Activated CD4-positive, alpha-beta T cell treated with anti-CD3 and anti-CD28 coated beads, Interleukin-2, amount 50 U/mL, for 24 hours (primary cell): ENCODE data around the gene WDR86.
A peak's percentile ranks its signal among the peaks of the same experiment; 100 is the strongest.

Experiments used
- DNase-seq, 2 donors: peaks; one replicate each; pipeline ENCODE4 v3.0.0-alpha.2; 2020; ENCODE audit warnings: low read depth in 1 of 2, low spot score in 1 of 2

The WDR86 gene

GRCh38 chr7:151439855-151440798 is 30.3 kb upstream of the WDR86 start, which contains the start of gene CRYGN:
Gene CRYGN (minus strand): TSS chr7:151440141. CDS start chr7:151439917, 224 bp downstream.
- DNase-seq, result no peak

- no peak for DNase-seq
Measured at GRCh38 chr7:151438864-151439601, 29.2 kb upstream of the WDR86 start.

GRCh38 chr7:151437866-151438516 is 28.2 kb upstream of the WDR86 start:
- DNase-seq, result no peak

- DNase-seq, result no peak
Measured at GRCh38 chr7:151437159-151437553, 27.3 kb upstream of the WDR86 start.

GRCh38 chr7:151436446-151437158 is 26.8 kb upstream of the WDR86 start:
- DNase-seq, result no peak

- DNase-seq, result no peak
Measured at GRCh38 chr7:151435971-151436370, 26.1 kb upstream of the WDR86 start.

- no peak for DNase-seq
Measured at GRCh38 chr7:151435103-151435916, 25.5 kb upstream of the WDR86 start.

GRCh38 chr7:151434549-151434948 is 24.7 kb upstream of the WDR86 start:
- no peak for DNase-seq

- DNase-seq, result no peak
Measured at GRCh38 chr7:151433721-151434400, 24.0 kb upstream of the WDR86 start.

- peak in 1 of 2 donors; percentile 33 for DNase-seq
Measured at GRCh38 chr7:151432658-151433521, 23.1 kb upstream of the WDR86 start.

GRCh38 chr7:151431768-151432311 is 22.0 kb upstream of the WDR86 start:
- DNase-seq, result no peak

- no peak for DNase-seq
Measured at GRCh38 chr7:151431281-151431767, 21.5 kb upstream of the WDR86 start.

- DNase-seq, result no peak
Measured at GRCh38 chr7:151430391-151431205, 20.8 kb upstream of the WDR86 start.

GRCh38 chr7:151429560-151430331 is 19.9 kb upstream of the WDR86 start:
- peak in 1 of 2 donors; percentile 21 for DNase-seq

GRCh38 chr7:151429237-151429559 is 19.4 kb upstream of the WDR86 start:
- no peak for DNase-seq

GRCh38 chr7:151428378-151429236 is 18.8 kb upstream of the WDR86 start:
- no peak for DNase-seq
